Right renal pelvis (tissue), 4 donors: ENCODE data around the gene CORIN. TPM values are rescaled to one million over a fixed set of nuclear protein-coding genes. Genes with fewer than 3 reads are reported as not detected.
"Not testable (repeated sequence)": the region's sequence is repeated elsewhere in the genome, so short reads cannot be mapped to it uniquely, and the experiment has no call there.

ENCODE experiments used
- DNase-seq, 4 donors: peaks; one replicate each; pipeline ENCODE4 v3.0.0-alpha.2; 2013; ENCODE audit warnings: low read depth in 4 of 4, low spot score in 3 of 4, missing footprints in 1 of 4
- polyA plus RNA-seq, 4 donors: library from polyadenylated mRNA; unstranded; fragments of 120-200 nt; gene quantifications; one replicate each; pipeline ENCODE4 v1.2.1, GENCODE V29; 2013; ENCODE audit not compliant: insufficient read length in 4 of 4

CORIN gene
- polyA plus RNA-seq, 4 donors, result 4.2 to 5.8 (median 4.9) TPM

- no peak for DNase-seq
Measured at GRCh38 chr4:47736146-47736545, 101.7 kb downstream of the CORIN start.

GRCh38 chr4:47733302-47734175, 104.3 kb downstream of the CORIN start:
- no peak for DNase-seq

- no peak for DNase-seq
Measured at GRCh38 chr4:47731182-47731581, 106.7 kb downstream of the CORIN start.

GRCh38 chr4:47729131-47729680, 108.7 kb downstream of the CORIN start:
- DNase-seq, result no peak

- DNase-seq, result no peak
Measured at GRCh38 chr4:47721892-47722575, 115.8 kb downstream of the CORIN start.

- DNase-seq, result no peak
Measured at GRCh38 chr4:47721485-47721884, 116.4 kb downstream of the CORIN start.

- DNase-seq, result no peak
Measured at GRCh38 chr4:47720787-47721186, 117.1 kb downstream of the CORIN start.

GRCh38 chr4:47719576-47719975, 118.3 kb downstream of the CORIN start:
- DNase-seq, result no peak

GRCh38 chr4:47718696-47719095, 119.2 kb downstream of the CORIN start:
- DNase-seq, result no peak

- DNase-seq, result no peak
Measured at GRCh38 chr4:47717188-47717587, 120.7 kb downstream of the CORIN start.

- no peak for DNase-seq
Measured at GRCh38 chr4:47715716-47716416, 122.0 kb downstream of the CORIN start.

GRCh38 chr4:47714269-47714668, 123.6 kb downstream of the CORIN start:
- no peak for DNase-seq

GRCh38 chr4:47713129-47713834, 124.6 kb downstream of the CORIN start:
- no peak for DNase-seq

GRCh38 chr4:47711646-47712045, 126.2 kb downstream of the CORIN start:
- DNase-seq, result no peak

GRCh38 chr4:47711183-47711582, 126.7 kb downstream of the CORIN start:
- DNase-seq, result no peak

- not testable (repeated sequence) for DNase-seq
Measured at GRCh38 chr4:47706352-47706751, 131.5 kb downstream of the CORIN start.

- DNase-seq, result no peak
Measured at GRCh38 chr4:47705326-47705981, 132.4 kb downstream of the CORIN start.

- DNase-seq, result no peak
Measured at GRCh38 chr4:47704693-47705325, 133.1 kb downstream of the CORIN start.

GRCh38 chr4:47703956-47704355, 133.9 kb downstream of the CORIN start:
- DNase-seq, result peak in 2 of 4 donors; percentile 70 to 73
